Measurements from ENCODE around the gene CITED2. TPM values are rescaled to one million over a fixed set of nuclear protein-coding genes. Genes with fewer than 3 reads are reported as not detected.
A peak's percentile ranks its signal among the peaks of the same experiment; 100 is the strongest.
"Not testable (repeated sequence)": the region's sequence is repeated elsewhere in the genome, so short reads cannot be mapped to it uniquely, and the experiment has no call there.

Gene CITED2, protein sequence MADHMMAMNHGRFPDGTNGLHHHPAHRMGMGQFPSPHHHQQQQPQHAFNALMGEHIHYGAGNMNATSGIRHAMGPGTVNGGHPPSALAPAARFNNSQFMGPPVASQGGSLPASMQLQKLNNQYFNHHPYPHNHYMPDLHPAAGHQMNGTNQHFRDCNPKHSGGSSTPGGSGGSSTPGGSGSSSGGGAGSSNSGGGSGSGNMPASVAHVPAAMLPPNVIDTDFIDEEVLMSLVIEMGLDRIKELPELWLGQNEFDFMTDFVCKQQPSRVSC
- 72.4 TPM for total RNA-seq
- 100 to 1,000 TPM in 1 of 8 donors, 10 to 100 TPM in 7; 61.1 to 113 (median 83.8) TPM for polyA plus RNA-seq (ENCODE audit: insufficient read depth in 1 of 8, insufficient read length in 8 of 8, low replicate concordance in 1 of 8)
- long read RNA-seq, donor 1, transcript CITED2-201 (2 exons, 2,354 nt) = major isoform, 13 of 28 reads
- long read RNA-seq, donor 1, partial matches to known transcripts = 15 of 28 reads
- long read RNA-seq, donor 1, other reads (novel, unspliced or antisense) = 0 of 28 reads
- long read RNA-seq, donor 2, transcript CITED2-201 (2 exons, 2,354 nt) = major isoform, 6 of 6 reads
- long read RNA-seq, donor 2, partial matches to known transcripts = 0 of 6 reads
- long read RNA-seq, donor 2, other reads (novel, unspliced or antisense) = 0 of 6 reads
- long read RNA-seq, donor 3, transcript CITED2-201 (2 exons, 2,354 nt) = major isoform, 29 of 29 reads
- long read RNA-seq, donor 3, partial matches to known transcripts = 0 of 29 reads
- long read RNA-seq, donor 3, other reads (novel, unspliced or antisense) = 0 of 29 reads
- long read RNA-seq, donor 4, transcript CITED2-201 (2 exons, 2,354 nt) = major isoform, 49 of 49 reads
- long read RNA-seq, donor 4, partial matches to known transcripts = 0 of 49 reads
- long read RNA-seq, donor 4, other reads (novel, unspliced or antisense) = 0 of 49 reads
- long read RNA-seq, donor 5, transcript CITED2-201 (2 exons, 2,354 nt) = major isoform, 76 of 76 reads
- long read RNA-seq, donor 5, partial matches to known transcripts = 0 of 76 reads
- long read RNA-seq, donor 5, other reads (novel, unspliced or antisense) = 0 of 76 reads
- long read RNA-seq, donor 6, transcript CITED2-201 (2 exons, 2,354 nt) = major isoform, 44 of 44 reads
- long read RNA-seq, donor 6, partial matches to known transcripts = 0 of 44 reads
- long read RNA-seq, donor 6, other reads (novel, unspliced or antisense) = 0 of 44 reads
- long read RNA-seq, donor 7, transcript CITED2-201 (2 exons, 2,354 nt) = major isoform, 65 of 65 reads
- long read RNA-seq, donor 7, partial matches to known transcripts = 0 of 65 reads
- long read RNA-seq, donor 7, other reads (novel, unspliced or antisense) = 0 of 65 reads
- long read RNA-seq, donor 8, transcript CITED2-201 (2 exons, 2,354 nt) = major isoform, 29 of 76 reads
- long read RNA-seq, donor 8, partial matches to known transcripts = 47 of 76 reads
- long read RNA-seq, donor 8, other reads (novel, unspliced or antisense) = 0 of 76 reads
- long read RNA-seq, donor 9, transcript CITED2-201 (2 exons, 2,354 nt) = major isoform, 74 of 74 reads
- long read RNA-seq, donor 9, partial matches to known transcripts = 0 of 74 reads
- long read RNA-seq, donor 9, other reads (novel, unspliced or antisense) = 0 of 74 reads
- long read RNA-seq, donor 10, transcript CITED2-201 (2 exons, 2,354 nt) = major isoform, 85 of 85 reads
- long read RNA-seq, donor 10, partial matches to known transcripts = 0 of 85 reads
- long read RNA-seq, donor 10, other reads (novel, unspliced or antisense) = 0 of 85 reads
- long read RNA-seq, donor 11, transcript CITED2-201 (2 exons, 2,354 nt) = major isoform, 40 of 73 reads
- long read RNA-seq, donor 11, partial matches to known transcripts = 33 of 73 reads
- long read RNA-seq, donor 11, other reads (novel, unspliced or antisense) = 0 of 73 reads

- H3K9me3 ChIP-seq (replicated peaks; ENCODE audit: control insufficient read depth, low read depth, low read length) = no peaks in the 10 kb centered on the region
- H3K27ac ChIP-seq (ENCODE audit: low read length) = peak within 1 kb of the TSS; percentile 99
- under 1% methylated on average over 77 of the region's 82 CpGs for WGBS (ENCODE audit: insufficient coverage)
- H3K36me3 ChIP-seq (ENCODE audit: control insufficient read depth, insufficient read depth, low read length) = peaks cover 7% of the 10 kb centered on the region
- peaks cover 16% of the 10 kb centered on the region for H3K4me1 ChIP-seq (ENCODE audit: control insufficient read depth, insufficient read depth, low read length)
- peak within 1 kb of the TSS; percentile 97 for H3K4me3 ChIP-seq (ENCODE audit: low read length)
- H3K27me3 ChIP-seq (ENCODE audit: control insufficient read depth, insufficient read depth, low read length) = no peaks in the 10 kb centered on the region
- peak; percentile 99 for DNase-seq
Observed at GRCh38 chr6:139374357-139375225, at the start of gene CITED2. Gene CITED2 (minus strand): TSS chr6:139374648. CDS start chr6:139373944, 704 bp downstream.

DNA sequence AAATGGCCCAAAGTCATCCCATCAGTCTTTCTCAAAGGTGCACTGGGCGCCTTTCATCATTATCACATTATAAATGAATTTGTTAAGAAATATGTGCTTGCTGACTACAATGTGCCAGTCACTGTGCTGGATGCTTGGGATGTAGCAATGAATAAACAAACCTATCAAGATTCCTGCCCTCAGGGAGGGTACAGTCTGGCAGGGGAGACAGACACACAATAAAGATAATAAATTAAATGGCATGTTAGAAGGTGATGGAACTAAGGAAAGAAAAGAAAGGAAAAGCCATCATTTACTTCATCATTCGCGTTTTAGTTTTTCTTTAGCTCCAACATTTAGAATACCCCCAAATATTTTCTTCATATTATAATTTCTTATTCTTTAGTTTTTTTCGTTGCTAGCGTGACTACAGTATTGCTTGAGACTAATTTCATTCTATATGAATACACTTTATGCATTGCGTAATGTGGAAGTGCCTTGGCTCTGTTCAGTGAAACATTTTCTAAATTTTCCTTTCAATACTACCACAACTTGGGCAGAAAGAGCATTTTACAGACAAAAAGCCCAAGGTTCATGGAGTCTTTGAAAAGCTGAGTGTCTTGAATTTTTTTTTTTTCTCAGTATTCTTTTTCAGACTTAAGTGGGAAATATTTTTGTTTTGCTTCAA is 48.7 kb upstream of the CITED2 start:
- DNase-seq = no peak
- Histone ChIP-seq H3K4me1 (ENCODE audit: control insufficient read depth, insufficient read depth, low read length) (no peaks in the 10 kb centered on the region), H3K27me3 (ENCODE audit: control insufficient read depth, insufficient read depth, low read length) (no peaks in the 10 kb centered on the region), H3K36me3 (ENCODE audit: control insufficient read depth, insufficient read depth, low read length) (no peaks in the 10 kb centered on the region), H3K4me3 (ENCODE audit: low read length) (no peak overlapping the region), H3K9me3 (replicated peaks; ENCODE audit: control insufficient read depth, low read depth, low read length) (no peaks in the 10 kb centered on the region), H3K27ac (ENCODE audit: low read length) (no peak overlapping the region)
- WGBS (ENCODE audit: insufficient coverage) = no CpG with 5 or more reads among the region's 6 CpGs

DNA sequence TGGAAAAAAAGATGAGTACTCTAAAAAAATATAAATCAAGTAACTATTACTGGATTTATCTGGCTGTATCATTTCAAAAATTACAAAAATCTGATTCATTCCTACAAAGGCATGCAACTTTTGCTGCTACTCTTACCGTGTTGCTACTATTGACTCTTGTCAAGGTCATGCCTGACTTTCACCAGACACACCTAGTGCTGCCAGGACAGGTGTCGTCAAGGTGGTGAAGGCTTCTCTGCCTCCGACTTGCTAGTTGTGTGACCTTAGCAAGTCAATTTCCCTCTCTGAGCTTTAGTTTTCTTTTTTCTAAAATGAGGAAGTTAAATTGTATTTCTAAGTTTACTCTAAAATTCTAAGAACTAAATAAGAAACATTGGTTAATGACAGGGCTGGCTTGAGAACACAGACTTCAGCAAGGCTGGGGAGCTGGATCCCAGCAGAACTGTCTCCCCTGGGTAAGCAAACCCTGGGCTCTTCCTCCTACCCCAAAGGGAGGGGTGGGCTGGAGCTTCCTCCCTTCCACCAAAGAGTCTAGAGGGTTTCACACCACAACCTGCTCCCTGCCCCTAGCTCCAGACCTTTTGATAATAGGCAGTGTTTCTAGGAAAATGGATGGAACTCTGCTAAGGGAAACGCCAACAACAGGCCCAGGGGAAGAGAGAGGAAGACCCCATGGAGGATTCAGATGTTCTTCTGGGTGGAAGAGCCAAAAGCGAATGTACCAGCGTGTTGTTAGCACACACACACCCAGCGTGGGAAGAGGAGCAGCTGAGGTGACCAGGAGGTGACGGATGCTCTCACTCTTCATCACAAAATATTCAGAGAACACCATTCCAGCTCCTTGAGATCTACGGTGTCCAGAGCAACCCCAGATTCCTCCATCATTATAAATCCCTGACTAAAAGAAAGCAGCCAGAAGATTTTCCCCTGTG is 47.9 kb upstream of the CITED2 start:
- Histone ChIP-seq H3K27me3 (ENCODE audit: control insufficient read depth, insufficient read depth, low read length) (no peaks in the 10 kb centered on the region), H3K36me3 (ENCODE audit: control insufficient read depth, insufficient read depth, low read length) (no peaks in the 10 kb centered on the region), H3K9me3 (replicated peaks; ENCODE audit: control insufficient read depth, low read depth, low read length) (no peaks in the 10 kb centered on the region), H3K27ac (ENCODE audit: low read length) (no peak overlapping the region), H3K4me1 (ENCODE audit: control insufficient read depth, insufficient read depth, low read length) (no peaks in the 10 kb centered on the region), H3K4me3 (ENCODE audit: low read length) (no peak overlapping the region)
- DNase-seq = no peak
- 52% methylated on average over 3 of the region's 9 CpGs for WGBS (ENCODE audit: insufficient coverage)

GRCh38 chr6:139418481-139419132 is 44.2 kb upstream of the CITED2 start:
- 80% methylated on average over 5 of the region's 5 CpGs for WGBS (ENCODE audit: insufficient coverage)
- H3K36me3 ChIP-seq (ENCODE audit: control insufficient read depth, insufficient read depth, low read length) = no peaks in the 10 kb centered on the region
- DNase-seq = no peak

GRCh38 chr6:139416146-139416545 is 41.7 kb upstream of the CITED2 start:
- no peaks in the 10 kb centered on the region for H3K27me3 ChIP-seq (ENCODE audit: control insufficient read depth, insufficient read depth, low read length)
- no CpG with 5 or more reads among the region's 2 CpGs for WGBS (ENCODE audit: insufficient coverage)
- no peaks in the 10 kb centered on the region for H3K36me3 ChIP-seq (ENCODE audit: control insufficient read depth, insufficient read depth, low read length)
- H3K9me3 ChIP-seq (replicated peaks; ENCODE audit: control insufficient read depth, low read depth, low read length) = no peaks in the 10 kb centered on the region
- no peak overlapping the region for H3K4me3 ChIP-seq (ENCODE audit: low read length)
- H3K27ac ChIP-seq (ENCODE audit: low read length) = no peak overlapping the region
- H3K4me1 ChIP-seq (ENCODE audit: control insufficient read depth, insufficient read depth, low read length) = no peaks in the 10 kb centered on the region
- DNase-seq = no peak

More at GRCh38 chr6:139418481-139419132, 44.2 kb upstream of the CITED2 start:
- H3K9me3 ChIP-seq (replicated peaks; ENCODE audit: control insufficient read depth, low read depth, low read length) = no peaks in the 10 kb centered on the region
- H3K27me3 ChIP-seq (ENCODE audit: control insufficient read depth, insufficient read depth, low read length) = no peaks in the 10 kb centered on the region
- no peak overlapping the region for H3K27ac ChIP-seq (ENCODE audit: low read length)
- no peak overlapping the region for H3K4me3 ChIP-seq (ENCODE audit: low read length)
- H3K4me1 ChIP-seq (ENCODE audit: control insufficient read depth, insufficient read depth, low read length) = no peaks in the 10 kb centered on the region

DNA sequence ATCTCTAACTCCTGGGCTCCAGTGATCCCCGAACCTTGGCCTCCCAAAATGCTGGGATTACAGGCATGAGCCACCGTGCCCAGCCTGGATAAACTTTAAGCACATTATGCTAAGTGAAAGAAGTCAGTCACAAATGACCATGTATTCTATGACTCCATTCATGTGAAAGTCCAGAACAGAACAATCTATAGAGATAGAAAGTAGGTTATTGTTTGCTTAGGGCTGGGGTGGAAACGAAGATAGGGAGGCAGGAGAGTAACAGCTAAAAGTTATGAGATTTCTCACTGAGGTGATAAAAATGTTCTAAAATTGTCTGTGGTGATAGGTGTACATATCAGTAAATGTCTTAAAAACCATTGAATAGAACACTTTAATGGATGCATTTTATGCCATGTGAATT is 40.9 kb upstream of the CITED2 start:
- Histone ChIP-seq H3K36me3 (ENCODE audit: control insufficient read depth, insufficient read depth, low read length) (no peaks in the 10 kb centered on the region), H3K27me3 (ENCODE audit: control insufficient read depth, insufficient read depth, low read length) (no peaks in the 10 kb centered on the region), H3K4me1 (ENCODE audit: control insufficient read depth, insufficient read depth, low read length) (no peaks in the 10 kb centered on the region), H3K9me3 (replicated peaks; ENCODE audit: control insufficient read depth, low read depth, low read length) (no peaks in the 10 kb centered on the region), H3K4me3 (ENCODE audit: low read length) (no peak overlapping the region), H3K27ac (ENCODE audit: low read length) (no peak overlapping the region)
- DNase-seq = no peak
- WGBS (ENCODE audit: insufficient coverage) = 100% methylated on average over 1 of the region's 3 CpGs

GRCh38 chr6:139412103-139412502 is 37.7 kb upstream of the CITED2 start:
- H3K4me1 ChIP-seq (ENCODE audit: control insufficient read depth, insufficient read depth, low read length); H3K9me3 ChIP-seq (replicated peaks; ENCODE audit: control insufficient read depth, low read depth, low read length); H3K27me3 ChIP-seq (ENCODE audit: control insufficient read depth, insufficient read depth, low read length); H3K27ac ChIP-seq (ENCODE audit: low read length); H3K36me3 ChIP-seq (ENCODE audit: control insufficient read depth, insufficient read depth, low read length); DNase-seq; H3K4me3 ChIP-seq (ENCODE audit: low read length): not testable (repeated sequence)
- no CpG with 5 or more reads among the region's 1 CpG for WGBS (ENCODE audit: insufficient coverage)
